NT2/D1 (cell line): Measurements from ENCODE around the gene ARHGAP10.

Experiments
- YY1 ChIP-seq: IDR thresholded peaks from 2 replicates; pipeline ENCODE4 v1.6.1; 2011; ENCODE audit not compliant: insufficient read length, insufficient read depth
- ZNF274 ChIP-seq: IDR thresholded peaks from 2 replicates; pipeline ENCODE4 v1.6.1; 2011; ENCODE audit warnings: mild to moderate bottlenecking, low read depth, low read length

GRCh38 chr4:148109216-148109615, 377.3 kb downstream of the ARHGAP10 start:
- no peak for TF ChIP-seq ZNF274
- no peak for TF ChIP-seq YY1
